Ishikawa (cell line): ENCODE results near the gene SMPD1.

Source experiments
- CEBPB ChIP-seq: IDR thresholded peaks from 2 replicates; pipeline ENCODE4 v1.6.1; 2012
- CREB1 ChIP-seq: IDR thresholded peaks from 2 replicates; pipeline ENCODE4 v1.6.1; 2012; ENCODE audit warnings: low read depth
- EGR1 ChIP-seq: IDR thresholded peaks from 2 replicates; pipeline ENCODE4 v1.6.1; 2012
- EP300 ChIP-seq: IDR thresholded peaks from 2 replicates; pipeline ENCODE4 v1.6.1; 2012; ENCODE audit warnings: borderline replicate concordance
- FOXM1 ChIP-seq: IDR thresholded peaks from 2 replicates; pipeline ENCODE4 v1.6.1; 2012; ENCODE audit warnings: low read depth, borderline replicate concordance
- NFIC ChIP-seq: IDR thresholded peaks from 2 replicates; pipeline ENCODE4 v1.6.1; 2012
- RAD21 ChIP-seq: IDR thresholded peaks from 2 replicates; pipeline ENCODE4 v1.6.1; 2012; ENCODE audit warnings: low read depth
- REST ChIP-seq: IDR thresholded peaks from 2 replicates; pipeline ENCODE4 v1.6.1; 2012; ENCODE audit warnings: low read depth, mild to moderate bottlenecking
- TAF1 ChIP-seq: IDR thresholded peaks from 2 replicates; pipeline ENCODE4 v1.6.1; 2012; ENCODE audit warnings: low read depth, mild to moderate bottlenecking
- TCF12 ChIP-seq: IDR thresholded peaks from 2 replicates; pipeline ENCODE4 v1.6.1; 2012; ENCODE audit warnings: low read depth
- TEAD4 ChIP-seq: IDR thresholded peaks from 2 replicates; pipeline ENCODE4 v1.6.1; 2012
- USF1 ChIP-seq: IDR thresholded peaks from 2 replicates; pipeline ENCODE4 v1.6.1; 2012
- YY1 ChIP-seq: IDR thresholded peaks from 2 replicates; pipeline ENCODE4 v1.6.1; 2012; ENCODE audit warnings: low read depth
- ZBTB7A ChIP-seq: IDR thresholded peaks from 2 replicates; pipeline ENCODE4 v1.6.1; 2012; ENCODE audit warnings: low read depth
- TF ChIP-seq, protein P1 (sequence below): IDR thresholded peaks from 2 replicates; pipeline ENCODE4 v1.6.1; 2012

Gene SMPD1

GRCh38 chr11:6418557-6419008, 28.3 kb downstream of the SMPD1 start:
- no peak for TF ChIP-seq YY1
- no peak for TF ChIP-seq CEBPB
- TF ChIP-seq ZBTB7A, result no peak
- TF ChIP-seq TEAD4, result no peak
- no peak for TF ChIP-seq EP300
- TF ChIP-seq CREB1, result no peak
- TF ChIP-seq RAD21, result no peak
- TF ChIP-seq, protein P1, sequence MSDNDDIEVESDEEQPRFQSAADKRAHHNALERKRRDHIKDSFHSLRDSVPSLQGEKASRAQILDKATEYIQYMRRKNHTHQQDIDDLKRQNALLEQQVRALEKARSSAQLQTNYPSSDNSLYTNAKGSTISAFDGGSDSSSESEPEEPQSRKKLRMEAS, result no peak
- TF ChIP-seq EGR1, result no peak
- no peak for TF ChIP-seq TAF1
- TF ChIP-seq FOXM1, result no peak
- TF ChIP-seq TCF12, result no peak; the same call in 1 of the 2 replicates
- TF ChIP-seq NFIC, result no peak
- no peak for TF ChIP-seq REST
- TF ChIP-seq USF1, result no peak

DNA sequence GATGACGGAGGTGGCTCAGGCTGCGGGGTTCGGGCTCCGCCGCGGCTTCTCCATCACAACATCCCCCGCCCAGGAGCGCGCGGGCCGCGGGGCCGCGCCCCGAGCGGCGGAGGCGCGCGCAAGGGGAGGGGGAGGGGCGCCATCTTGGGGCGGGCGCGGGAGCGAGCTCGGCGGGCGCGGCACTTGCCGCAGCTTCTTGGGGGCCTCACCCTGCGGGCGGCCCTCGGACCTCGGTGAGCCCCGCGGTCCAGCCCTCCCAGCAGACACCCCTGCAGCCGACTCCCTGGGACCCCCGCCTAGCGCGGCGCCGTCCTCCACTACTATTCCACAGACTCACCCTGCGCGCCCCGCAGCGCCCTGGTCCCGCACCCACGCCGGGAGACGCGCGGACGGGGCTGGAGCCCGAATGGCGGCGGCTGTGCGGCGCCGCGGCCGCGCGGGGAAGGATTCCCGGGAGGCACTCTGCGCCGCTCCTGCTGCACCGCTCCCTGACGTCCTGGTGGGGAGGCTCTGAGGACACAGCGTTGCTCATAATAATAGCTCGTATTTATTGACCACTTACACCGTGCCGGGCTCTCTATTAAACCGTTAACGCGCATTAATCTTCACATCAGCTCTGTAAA, 28.8 kb downstream of the SMPD1 start, which contains the start of gene APBB1:
TSS of gene APBB1 (minus strand) at position 86 of the 623 bp plus-strand sequence. CDS start 7,747 bp downstream, outside the sequence.
- TF ChIP-seq USF1 (no peak), TEAD4 (no peak), EGR1 (no peak), REST (no peak), YY1 (peak; percentile 73), TCF12 (no peak; the same call in 1 of the 2 replicates), CEBPB (no peak), CREB1 (no peak), NFIC (no peak), RAD21 (no peak), TAF1 (peak; percentile 15; the same call in 1 of the 2 replicates), ZBTB7A (no peak), FOXM1 (no peak), EP300 (no peak)
- TF ChIP-seq, protein P1, result no peak

- TF ChIP-seq TEAD4 (no peak), REST (peak; percentile 80)
These were observed 30.4 kb downstream of the SMPD1 start for GRCh38 chr11:6420677-6421076.

- TF ChIP-seq CEBPB (no peak), TCF12 (no peak), EP300 (no peak), USF1 (no peak), TEAD4 (no peak), YY1 (no peak), TAF1 (no peak), EGR1 (no peak), REST (no peak), NFIC (no peak), ZBTB7A (no peak), CREB1 (no peak), RAD21 (no peak), FOXM1 (no peak)
- TF ChIP-seq, protein P1, result no peak
These were observed 37.2 kb downstream of the SMPD1 start for GRCh38 chr11:6427516-6427915.
